Measurements from ENCODE around the gene PTGER4.
"Not testable (repeated sequence)": the region's sequence is repeated elsewhere in the genome, so short reads cannot be mapped to it uniquely, and the experiment has no call there.

The PTGER4 gene

DNA sequence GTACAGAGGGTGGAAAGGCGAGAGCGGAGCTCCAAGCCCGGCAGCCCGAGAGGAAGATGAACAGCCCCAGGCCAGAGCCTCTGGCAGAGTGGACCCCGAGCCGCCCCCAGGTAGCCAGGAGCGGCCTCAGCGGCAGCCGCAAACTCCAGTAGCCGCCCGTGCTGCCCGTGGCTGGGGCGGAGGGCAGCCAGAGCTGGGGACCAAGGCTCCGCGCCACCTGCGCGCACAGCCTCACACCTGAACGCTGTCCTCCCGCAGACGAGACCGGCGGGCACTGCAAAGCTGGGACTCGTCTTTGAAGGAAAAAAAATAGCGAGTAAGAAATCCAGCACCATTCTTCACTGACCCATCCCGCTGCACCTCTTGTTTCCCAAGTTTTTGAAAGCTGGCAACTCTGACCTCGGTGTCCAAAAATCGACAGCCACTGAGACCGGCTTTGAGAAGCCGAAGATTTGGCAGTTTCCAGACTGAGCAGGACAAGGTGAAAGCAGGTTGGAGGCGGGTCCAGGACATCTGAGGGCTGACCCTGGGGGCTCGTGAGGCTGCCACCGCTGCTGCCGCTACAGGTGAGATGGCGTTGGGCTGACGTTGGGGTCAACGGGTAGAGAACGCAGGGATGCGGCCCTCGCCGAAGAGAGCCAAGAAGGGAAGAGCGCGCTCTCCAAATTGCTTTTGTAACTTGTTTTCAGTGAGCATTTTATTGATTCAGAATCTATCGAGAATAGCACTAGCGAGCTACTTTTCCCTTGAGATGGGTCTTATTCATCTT is at the start of gene PTGER4:
Gene PTGER4, plus strand, starts transcription at position 3 of the 769 bp plus-strand sequence. CDS start 1,079 bp downstream, outside the sequence.
- DNase-seq, result peak; percentile 80

DNA sequence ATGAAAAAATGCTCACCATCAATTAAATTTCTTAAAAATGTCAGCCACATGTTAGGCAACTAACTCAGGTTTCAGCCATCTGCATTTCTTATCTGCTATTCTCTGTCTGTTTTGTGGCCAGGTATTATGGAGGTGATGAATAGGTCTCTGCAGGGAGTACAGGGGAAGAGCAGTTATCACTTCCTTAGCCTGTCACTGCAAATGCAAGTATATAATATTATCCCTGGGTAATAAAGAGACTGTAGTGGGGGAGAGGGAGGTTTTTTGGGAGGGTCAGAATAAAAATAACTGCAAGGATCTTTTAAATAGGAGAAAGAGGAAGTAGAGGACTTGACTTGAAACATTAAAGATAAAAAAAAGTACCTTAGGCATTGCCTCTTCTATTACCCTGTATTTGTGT is 49.6 kb upstream of the PTGER4 start:
- no peak for DNase-seq

DNA sequence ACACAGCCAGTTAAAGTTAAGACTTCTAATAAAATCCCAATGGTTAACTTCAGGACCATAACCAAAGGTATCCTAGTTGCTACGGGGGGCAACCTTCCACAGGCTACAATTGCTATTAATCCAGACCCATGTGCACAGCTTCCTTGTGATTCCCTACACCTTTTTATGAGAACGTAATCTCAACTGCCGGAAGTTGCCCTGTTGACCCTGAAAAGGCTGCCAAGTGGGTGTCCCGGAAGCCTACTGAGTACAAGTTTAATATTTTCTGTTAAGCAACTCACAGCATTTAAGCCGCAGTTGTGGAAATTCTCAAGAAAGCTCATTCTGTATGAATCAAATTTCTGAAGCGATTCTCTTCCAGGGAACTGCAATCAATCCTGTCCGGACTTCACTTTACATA is 48.5 kb upstream of the PTGER4 start:
- DNase-seq, result no peak

DNA sequence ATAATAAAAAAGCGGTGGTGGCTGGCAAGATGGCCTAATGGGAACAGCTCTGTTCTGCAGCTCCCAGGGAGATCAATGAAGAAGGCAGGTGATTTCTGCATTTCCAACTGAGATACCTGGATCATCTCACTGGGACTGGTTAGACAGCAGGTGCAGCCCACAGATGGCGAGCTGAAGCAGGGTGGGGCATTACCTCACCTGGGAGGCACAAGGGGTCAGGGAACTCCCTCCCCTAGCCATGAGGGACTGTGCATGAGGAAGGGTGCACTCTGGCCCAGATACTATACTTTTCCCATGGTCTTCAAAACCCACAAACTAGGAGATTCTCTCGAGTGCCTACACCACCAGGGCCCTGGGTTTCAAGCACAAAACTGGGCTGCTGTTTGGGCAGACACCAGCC is 45.6 kb upstream of the PTGER4 start:
- DNase-seq, result no peak

DNA sequence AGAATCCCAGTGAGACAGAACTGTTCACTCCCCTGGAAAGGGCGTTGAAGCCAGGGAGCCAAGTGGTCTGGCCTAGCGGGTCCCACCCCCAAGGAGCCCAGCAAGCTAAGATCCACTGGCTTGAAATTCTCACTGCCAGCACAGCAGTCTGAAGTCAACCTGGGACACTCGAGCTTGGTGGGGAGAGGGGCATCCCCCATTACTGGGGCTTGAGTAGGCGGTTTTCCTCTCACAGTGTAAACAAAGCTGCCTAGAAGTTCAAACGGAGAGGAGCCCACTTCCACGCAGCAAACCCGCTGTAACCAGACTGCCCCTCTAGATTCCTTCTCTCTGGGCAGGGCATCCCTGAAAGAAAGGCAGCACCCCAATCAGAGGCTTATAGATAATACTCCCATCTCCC is 45.1 kb upstream of the PTGER4 start:
- DNase-seq, result no peak

DNA sequence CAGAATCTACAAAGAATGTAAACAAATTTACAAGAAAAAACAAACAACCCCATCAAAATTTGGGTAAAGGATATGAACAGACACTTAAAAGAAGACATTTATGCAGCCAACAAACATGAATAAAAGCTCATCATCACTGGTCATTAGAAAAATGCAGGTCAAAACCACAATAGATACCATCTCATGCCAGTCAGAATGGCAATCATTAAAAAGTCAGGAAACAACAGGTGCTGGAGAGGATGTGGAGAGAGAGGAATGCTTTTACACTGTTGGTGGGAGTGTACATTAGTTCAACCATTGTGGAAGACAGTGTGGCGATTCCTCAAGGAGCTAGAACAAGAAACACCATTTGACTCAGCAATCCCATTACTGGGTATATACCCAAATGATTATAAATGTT is 40.2 kb upstream of the PTGER4 start:
- not testable (repeated sequence) for DNase-seq

DNA sequence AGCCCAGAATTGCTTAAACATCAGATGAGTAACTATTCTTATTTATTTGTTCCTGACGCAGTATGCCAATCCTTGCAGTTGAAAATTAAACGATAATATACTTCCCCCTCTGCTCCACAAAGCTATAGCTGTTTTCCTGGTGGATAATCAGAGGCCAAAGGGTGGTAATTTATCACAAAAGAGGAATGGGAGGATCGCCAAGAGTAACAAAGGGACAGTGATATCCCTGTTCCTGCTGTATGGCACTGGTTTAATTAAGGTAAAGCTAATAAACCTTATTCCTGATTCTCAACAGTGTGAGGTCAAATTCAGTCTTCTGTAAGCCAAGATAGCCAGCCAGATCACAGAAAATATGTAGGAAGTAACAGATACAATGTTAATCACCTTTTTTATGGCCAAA is 33.4 kb upstream of the PTGER4 start:
- no peak for DNase-seq

DNA sequence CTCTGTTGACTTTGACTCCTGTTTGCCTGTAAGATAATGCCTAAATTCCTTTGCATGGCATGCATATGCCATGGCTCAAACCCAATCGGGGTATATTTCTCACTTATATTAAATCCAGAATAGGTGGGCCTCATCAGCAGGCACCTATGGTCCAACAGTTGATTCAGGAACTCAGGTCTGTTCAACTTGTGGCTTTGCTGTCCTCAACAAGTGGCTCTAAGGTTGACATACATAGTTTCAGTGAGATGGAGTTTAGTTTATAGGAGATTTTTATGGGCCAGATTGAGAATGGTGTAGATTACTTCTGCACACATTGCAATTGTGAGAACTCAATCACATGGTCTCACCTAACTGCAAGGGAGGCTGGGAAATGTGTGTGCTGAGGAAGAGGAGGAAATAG is 31.6 kb upstream of the PTGER4 start:
- no peak for DNase-seq

DNA sequence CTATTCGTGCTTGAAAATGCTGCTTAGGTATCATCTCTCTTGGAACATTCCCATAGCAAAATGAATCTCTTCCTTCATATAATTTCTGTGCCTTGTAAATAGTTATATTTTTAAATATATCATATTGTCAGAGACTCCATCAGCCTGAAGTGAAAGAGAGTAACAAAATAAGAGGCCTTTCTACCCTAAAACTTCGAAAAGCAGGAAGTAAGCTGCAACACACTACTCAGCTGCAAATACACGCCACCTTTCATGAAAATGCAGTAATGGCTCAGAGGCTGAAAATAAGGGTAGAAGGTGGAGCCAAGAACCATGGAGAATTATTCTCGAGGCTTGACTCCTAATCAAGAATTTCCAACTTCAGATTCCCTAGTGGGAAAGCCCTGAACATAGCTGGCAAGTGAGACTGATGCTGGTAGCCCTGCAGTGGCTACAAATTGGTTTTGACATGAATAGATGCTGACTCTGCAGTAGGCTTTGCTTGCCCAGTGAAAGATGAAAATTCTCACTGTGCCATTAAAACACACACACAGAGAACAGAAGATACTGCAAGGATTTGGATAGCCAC is 30.2 kb upstream of the PTGER4 start:
- no peak for DNase-seq

DNA sequence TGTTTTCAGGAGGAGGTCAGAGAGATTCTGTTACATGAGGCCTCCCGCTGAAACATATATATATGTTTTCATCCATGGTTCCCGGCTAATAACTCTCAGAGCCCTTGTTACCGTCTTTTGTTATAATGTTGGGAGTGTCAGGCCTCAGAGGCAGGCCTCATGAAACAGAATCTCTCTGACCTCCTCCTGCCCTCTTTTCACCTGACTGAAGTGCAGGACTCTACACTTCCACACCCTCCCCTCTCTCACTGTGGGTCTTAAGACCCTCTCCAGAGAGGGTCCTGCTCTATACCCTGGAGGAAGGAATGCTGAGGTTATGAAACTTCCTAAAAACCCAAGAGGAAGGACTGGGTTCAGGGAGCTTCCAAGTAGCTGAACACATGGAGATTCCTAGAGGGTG is 28.5 kb upstream of the PTGER4 start:
- DNase-seq, result no peak

DNA sequence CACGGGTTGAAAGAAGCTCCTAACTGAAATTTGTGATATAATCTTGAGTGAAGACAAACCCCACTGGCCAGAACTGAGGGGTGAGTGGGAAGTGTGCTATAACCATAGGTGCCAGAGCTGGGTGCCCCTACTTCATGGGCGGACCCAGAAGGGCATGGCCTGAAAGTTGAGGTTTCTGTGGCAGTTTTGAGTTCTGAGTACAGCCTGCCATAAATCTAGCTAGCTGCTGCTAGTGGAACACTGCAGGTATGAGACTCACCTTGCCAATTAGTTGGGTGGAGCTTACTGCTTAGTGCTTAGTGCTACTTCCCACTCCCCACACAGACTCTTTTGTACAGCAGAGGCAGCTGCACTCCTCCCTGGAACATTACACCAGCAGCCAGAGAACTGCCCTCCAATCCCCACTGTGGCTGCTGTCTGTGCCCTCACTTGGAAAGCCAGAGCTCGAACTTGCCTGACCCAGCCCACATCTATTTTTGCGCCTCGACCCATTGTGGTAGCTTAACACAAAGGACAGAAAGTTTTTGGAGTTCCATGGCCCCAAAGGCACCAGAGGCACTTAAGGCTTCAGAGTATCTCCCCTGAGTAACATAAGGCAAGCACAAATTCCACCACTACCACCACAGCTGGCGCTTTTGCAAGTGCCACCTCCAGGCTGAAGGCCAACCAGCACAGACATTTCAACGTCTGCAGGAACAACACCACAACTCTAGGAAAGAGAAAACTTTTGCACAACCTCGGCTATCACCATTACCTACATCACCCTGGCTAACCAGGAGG is 27.1 kb upstream of the PTGER4 start:
- DNase-seq, result no peak

DNA sequence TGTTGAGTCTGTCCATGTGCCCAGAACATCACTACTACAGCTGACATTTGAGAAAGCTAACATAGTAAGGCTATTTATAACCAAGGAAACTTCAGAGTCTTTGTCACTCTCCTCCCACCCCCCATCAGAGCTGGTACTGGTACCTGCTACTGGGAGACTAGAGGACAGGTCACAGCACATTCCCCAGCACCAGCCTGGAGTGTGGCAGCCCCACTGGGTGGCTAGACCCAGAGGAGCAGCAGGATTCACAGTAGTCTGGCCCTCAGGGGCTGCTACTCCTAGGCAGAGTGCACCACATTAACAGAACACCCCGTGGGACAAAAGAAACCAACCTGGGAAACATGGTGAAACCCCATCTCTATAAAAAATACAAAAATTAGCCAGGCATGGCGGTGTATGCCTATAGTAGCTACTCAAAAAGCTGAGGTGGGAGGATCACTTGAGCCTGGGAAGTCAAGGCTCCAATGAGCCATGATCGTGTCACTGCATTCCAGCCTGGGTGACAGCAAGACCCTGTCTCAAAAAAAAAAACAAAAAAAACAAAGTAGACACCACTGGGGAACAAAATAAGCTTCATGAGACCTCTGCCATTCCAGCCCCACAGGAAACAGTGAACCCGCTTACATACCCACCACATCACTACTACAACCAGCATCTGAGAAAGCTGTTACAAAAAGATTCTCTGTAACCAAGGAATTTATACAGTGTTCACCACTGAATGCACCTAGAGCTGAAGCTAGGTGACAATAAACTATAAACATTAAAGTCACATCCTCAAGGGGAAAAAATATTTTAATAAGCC is 26.3 kb upstream of the PTGER4 start:
- DNase-seq, result no peak

DNA sequence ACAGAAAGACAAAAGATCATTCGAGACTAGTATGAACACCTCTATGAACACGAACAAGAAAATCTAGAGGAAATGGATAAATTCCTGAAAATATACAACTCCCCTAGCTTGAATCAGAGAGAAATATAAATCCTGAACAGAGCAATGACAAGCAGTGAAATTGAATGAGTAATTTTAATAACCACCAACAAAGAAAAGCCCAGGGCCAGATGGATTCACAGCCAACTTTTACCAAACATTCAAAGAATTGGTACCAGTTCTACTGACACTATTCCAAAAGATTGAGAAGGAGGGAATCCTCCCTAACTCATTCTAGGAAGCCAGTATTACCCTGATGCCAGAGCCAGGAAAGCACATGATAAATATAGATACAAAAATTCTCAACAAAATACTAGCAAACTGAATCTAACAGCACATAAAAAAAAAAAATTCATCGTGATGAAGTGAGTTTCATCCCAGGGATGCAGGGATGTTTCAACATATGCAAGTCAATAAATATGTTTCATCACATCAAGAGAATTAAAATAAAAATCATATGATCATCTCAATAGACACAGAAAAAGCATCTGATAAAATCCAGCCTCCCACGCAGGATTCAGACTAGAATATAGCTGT is 25.2 kb upstream of the PTGER4 start:
- no peak for DNase-seq

DNA sequence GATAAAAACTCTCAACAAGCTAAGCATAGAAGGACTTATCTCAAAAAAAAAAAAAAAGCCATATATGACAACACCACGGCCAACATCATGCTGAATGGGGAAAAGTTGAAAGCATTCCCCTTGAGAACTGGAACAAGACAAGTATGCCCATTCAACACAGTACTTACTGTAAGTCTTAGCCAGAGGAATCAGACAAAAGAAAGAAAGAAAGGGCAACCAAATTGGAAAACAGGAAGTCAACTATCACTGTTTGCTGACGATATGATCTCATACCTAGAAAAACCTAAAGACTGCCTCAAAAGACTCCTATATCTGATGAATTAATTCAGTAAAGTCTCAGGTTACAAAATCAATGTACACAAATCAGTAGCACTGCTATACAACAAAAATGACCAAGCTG is 24.6 kb upstream of the PTGER4 start:
- no peak for DNase-seq

DNA sequence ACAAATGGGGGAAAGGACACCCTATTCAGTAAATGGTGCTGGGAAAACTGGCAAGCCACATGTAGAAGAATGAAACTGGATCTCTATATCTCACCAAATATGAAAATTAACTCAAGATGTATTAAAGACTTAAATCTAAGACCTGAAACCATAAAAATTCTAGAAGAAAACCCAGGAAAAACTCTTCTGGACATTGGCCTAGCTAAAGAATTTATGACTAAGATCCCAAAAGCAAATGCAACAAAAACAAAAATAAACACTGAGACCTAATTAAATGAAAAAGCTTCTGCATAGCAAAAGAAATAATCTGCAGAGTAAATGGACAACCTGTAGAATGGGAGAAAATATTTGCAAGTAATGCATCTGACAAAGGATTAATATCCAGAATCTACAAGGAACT is 23.6 kb upstream of the PTGER4 start:
- not testable (repeated sequence) for DNase-seq

DNA sequence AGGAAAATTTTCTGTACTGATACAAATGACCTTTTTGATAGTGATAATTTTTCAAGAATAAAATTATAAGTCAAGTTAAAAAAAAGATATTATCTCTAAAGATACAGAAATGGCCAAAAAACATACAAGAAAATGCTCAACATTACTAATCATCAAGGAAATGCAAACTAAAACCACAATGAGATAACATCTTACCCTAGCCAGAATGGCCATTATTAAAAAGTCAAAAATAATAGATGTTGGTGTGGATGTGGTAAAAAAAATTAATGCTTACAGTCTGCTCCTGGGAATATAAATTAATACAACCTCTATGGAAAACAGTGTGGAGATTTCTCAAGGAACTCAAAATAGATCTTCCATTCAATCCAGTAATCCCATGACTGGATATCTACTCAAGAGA is 22.9 kb upstream of the PTGER4 start:
- DNase-seq, result no peak

DNA sequence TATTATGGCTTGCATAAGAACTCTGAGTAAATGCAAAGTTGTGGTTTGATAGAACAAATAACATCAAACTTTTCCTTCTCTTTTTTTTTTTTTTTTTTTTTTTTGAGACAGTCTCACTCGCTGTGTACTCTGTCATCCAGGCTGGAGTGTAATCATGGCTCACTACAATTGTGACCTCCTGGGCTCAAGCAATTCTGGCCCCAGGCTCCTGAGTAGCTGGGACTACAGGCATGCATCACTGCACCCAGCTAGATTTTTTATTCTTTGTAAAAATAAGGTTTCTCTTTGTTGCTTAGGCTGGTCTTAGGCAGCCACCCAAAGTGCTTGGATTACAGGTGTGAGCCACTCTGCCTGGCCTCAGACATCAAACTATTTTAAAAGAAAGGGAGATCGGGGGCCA is 19.0 kb upstream of the PTGER4 start:
- no peak for DNase-seq

DNA sequence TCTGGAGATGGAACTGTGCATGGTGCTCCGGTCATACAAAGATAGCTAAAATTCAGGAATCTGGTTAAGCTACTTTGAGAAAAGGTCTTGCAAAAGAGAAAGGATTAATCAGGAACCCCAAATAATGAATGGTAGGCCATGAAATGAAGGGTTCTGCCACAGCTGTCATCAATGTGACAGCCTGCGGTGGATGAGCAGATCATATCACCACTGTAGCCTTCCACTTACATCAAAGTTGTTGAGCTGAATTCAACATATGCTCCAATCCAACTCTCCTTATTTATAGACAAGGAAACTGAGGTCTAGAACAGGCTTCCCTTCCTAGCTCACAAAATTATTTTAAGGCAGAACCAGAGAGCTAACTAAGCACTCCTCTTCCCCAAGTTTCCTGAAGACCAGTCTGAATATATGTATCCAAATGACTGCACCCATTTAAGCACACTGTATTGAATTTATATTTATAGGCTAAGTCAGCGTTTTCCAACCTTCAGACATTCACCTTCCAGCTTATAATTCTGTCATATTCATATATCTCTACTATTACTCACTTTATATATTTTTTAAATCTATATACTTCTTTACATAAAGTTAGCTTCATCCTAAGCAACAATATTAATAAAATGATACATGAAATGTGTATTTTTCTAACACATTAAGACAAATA is 13.9 kb upstream of the PTGER4 start:
- no peak for DNase-seq

DNA sequence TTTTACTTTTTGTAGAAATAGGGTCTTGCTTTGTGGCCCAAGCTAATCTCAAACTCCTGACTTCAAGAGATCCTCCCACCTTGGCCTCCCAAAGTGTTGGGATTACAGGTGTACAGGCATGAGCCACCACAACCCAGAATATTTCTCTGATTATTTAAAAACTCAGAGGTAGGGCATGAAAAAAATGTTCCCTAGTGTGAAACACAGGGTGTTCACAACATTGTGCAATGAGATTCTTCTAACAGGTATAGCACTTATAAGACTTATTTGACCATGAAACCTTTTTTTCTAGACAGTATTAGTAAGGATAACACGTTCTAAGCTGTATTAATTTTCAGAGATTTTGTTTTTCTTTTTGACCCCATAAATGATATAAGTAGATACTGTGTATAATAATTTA is 13.1 kb upstream of the PTGER4 start:
- DNase-seq, result no peak

DNA sequence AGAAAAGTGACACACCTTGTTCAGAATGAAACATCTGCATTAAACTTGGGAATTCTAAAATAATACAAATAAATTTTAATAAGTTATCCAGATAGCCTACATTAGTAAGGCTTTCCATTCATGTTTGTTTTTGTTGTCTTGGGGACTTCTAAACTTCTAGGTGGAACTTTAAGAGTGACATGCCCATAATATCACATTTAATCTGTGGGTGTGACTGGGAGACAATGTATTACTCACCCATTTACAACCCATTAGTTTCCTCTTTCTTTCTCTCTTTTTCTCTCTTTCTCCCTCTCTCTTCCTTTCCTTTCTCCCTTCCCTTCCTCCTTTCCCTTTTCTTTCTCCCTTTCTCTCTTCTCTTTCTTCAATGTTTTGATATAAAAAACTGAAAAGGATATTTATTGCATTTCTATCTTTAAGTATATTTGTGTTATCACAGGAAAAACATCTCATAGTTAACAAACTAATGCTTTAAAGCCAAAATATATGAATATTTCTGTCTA is 12.5 kb upstream of the PTGER4 start:
- DNase-seq, result no peak

DNA sequence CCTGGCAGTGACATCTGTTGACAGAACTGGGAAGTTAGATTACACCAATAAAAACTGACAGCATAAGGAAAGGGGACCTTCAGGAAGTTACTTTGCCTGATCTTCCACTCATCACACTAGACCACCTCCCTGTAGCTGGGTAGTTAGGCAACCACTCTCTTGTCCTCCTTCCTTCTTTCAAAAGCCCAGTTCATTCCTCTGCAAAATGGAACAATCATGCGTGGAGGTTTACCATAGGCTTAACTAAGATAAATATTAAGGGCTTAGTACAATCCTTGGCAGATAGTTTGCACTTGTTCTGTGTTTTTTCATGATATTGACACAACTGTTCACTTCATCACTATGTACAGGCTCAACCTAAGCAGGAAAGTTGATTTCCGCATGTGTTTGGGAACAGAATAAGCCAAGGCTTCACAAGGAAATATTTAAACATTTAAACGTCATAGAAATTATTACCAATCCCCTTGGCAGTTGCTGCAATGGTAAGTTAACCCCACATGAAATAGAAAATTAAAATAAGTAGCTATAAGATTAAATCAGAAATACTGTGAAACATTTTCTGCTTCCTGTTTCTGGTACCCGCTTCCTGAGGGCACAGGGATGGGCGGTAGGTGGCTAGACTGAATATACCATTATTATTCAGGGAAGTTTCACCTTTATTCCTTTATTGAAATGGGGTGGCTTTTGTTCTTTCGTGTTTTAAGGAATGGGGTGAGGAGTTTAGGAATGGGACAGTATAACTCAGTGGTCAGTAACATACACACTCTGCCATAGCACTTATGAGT is 9.9 kb upstream of the PTGER4 start:
- no peak for DNase-seq
